GM12878 (cell line): ENCODE measurements around the gene DCTN4.

ENCODE experiments used
- BACH1 ChIP-seq: fragments of 450-650 bp; IDR thresholded peaks from 2 replicates; pipeline ENCODE4 v1.6.1; 2017; ENCODE audit warnings: mild to moderate bottlenecking, borderline replicate concordance
- CBFB ChIP-seq: IDR thresholded peaks from 2 replicates; pipeline ENCODE4 v1.6.1; 2016; ENCODE audit warnings: antibody characterized with exemption, low read depth
- EGR1 ChIP-seq, 2 experiments: IDR thresholded peaks; 1 replicate in 1 of 2; 2 replicates in 1 of 2; pipeline ENCODE4 v1.6.1; 2011 to 2012; ENCODE audit warnings: low read depth in 2 of 2, low read length in 2 of 2, borderline replicate concordance in 1 of 2, mild to moderate bottlenecking in 1 of 2, moderate library complexity in 1 of 2
- FOXM1 ChIP-seq: IDR thresholded peaks from 2 replicates; pipeline ENCODE4 v1.6.1; 2012; ENCODE audit warnings: low read depth, mild to moderate bottlenecking, inconsistent platforms, low read length, moderate library complexity
- NR2C2 ChIP-seq: IDR thresholded peaks from 2 replicates; pipeline ENCODE4 v1.6.1; 2011; ENCODE audit warnings: borderline replicate concordance, low read depth; ENCODE audit not compliant: control insufficient read depth, insufficient read length
- NRF1 ChIP-seq: conservative IDR thresholded peaks from 2 replicates; pipeline ENCODE4 v1.6.1; 2011; ENCODE audit warnings: mild to moderate bottlenecking, low read depth, low read length, improper control_type of control experiment
- POLR2A ChIP-seq: IDR thresholded peaks from 2 replicates; pipeline ENCODE4 v1.6.1; 2011; ENCODE audit warnings: low read depth, mild to moderate bottlenecking, low read length
- SP1 ChIP-seq: IDR thresholded peaks from one replicate; pipeline ENCODE4 v1.6.1; 2011; ENCODE audit warnings: low read depth, low read length
- SRF ChIP-seq, 2 experiments: IDR thresholded peaks; 2 replicates each; pipeline ENCODE4 v1.6.1; 2011; ENCODE audit warnings: low read depth in 2 of 2, low read length in 2 of 2, mild to moderate bottlenecking in 1 of 2, moderate library complexity in 1 of 2
- SUZ12 ChIP-seq: fragments of 200-600 bp; sonication (generic); IDR thresholded peaks from one replicate; pipeline ENCODE4 v1.6.1; 2018; ENCODE audit warnings: antibody characterized with exemption, mild to moderate bottlenecking; ENCODE audit not compliant: unreplicated experiment
- TF ChIP-seq, protein P1 (sequence below): fragments of 450-650 bp; IDR thresholded peaks from 2 replicates; pipeline ENCODE4 v1.6.1; 2018; ENCODE audit warnings: borderline replicate concordance, mild to moderate bottlenecking; ENCODE audit not compliant: partially characterized antibody
- TF ChIP-seq, protein P2 (sequence below), 3 experiments: IDR thresholded peaks in 2 of 3; conservative IDR thresholded peaks in 1 of 3; 2 replicates each; pipeline ENCODE4 v1.5.1; 2011; ENCODE audit warnings: low read depth in 3 of 3, low read length in 3 of 3, mild to moderate bottlenecking in 3 of 3, control low read depth in 2 of 3, moderate library complexity in 2 of 3, inconsistent platforms in 1 of 3, mixed read lengths in 1 of 3; ENCODE audit not compliant: control insufficient read depth in 2 of 3, insufficient read depth in 1 of 3; ENCODE audit errors: extremely low read depth in 1 of 3

DNA sequence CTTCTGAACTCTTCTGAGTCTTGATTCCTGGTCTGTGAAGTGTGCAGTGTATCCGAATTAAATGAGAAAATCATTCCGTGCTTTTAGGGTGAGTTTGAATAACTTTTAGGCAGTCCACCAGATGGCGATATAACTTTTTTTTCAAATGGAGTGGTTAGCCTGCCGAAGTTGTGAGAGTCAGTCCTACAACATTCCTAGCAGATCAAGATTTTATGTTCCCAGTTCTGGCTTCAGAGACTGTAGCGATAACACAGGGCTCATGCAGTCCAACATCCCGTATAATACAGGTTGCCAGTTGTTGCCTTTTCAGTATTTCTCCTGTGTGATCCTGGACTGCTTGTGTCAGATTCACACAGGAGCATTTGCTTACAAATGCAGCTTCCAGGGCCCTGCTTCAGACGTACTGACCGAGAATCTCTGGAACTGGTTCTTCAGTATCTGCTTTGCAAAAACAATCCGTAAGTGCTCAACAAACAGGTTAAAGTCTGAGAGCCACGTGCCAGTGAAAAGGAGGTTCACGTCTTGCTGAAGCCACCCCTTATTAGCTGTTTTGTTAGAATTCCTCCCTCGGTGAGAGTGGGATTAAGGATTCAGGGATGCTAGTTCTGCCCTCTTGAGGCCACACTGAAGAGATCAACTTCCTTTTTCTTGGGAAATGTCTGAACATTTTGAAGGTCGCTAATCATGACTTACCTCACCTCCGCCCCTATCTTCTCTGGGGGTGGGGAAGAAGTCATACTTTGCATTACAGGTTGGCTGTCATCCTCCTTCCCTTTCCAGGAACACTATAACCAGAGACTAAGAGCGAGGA lies 42.5 kb upstream of the DCTN4 start:
- TF ChIP-seq NRF1 (no peak), NR2C2 (no peak), SRF (IDR thresholded peaks at IDR 0.05; ENCODE audit: low read depth in 2 of 2, low read length in 2 of 2) (no peak), POLR2A (no peak), FOXM1 (no peak), SP1 (no peak), BACH1 (no peak), CBFB (no peak), SUZ12 (no peak), EGR1 (IDR thresholded peaks at IDR 0.05; ENCODE audit: borderline replicate concordance in 1 of 2, low read depth in 2 of 2, low read length in 2 of 2) (no peak)
- TF ChIP-seq, protein P1, sequence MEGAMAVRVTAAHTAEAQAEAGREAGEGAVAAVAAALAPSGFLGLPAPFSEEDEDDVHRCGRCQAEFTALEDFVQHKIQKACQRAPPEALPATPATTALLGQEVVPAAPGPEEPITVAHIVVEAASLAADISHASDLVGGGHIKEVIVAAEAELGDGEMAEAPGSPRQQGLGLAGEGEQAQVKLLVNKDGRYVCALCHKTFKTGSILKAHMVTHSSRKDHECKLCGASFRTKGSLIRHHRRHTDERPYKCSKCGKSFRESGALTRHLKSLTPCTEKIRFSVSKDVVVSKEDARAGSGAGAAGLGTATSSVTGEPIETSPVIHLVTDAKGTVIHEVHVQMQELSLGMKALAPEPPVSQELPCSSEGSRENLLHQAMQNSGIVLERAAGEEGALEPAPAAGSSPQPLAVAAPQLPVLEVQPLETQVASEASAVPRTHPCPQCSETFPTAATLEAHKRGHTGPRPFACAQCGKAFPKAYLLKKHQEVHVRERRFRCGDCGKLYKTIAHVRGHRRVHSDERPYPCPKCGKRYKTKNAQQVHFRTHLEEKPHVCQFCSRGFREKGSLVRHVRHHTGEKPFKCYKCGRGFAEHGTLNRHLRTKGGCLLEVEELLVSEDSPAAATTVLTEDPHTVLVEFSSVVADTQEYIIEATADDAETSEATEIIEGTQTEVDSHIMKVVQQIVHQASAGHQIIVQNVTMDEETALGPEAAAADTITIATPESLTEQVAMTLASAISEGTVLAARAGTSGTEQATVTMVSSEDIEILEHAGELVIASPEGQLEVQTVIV = no peak
- TF ChIP-seq, protein P2, sequence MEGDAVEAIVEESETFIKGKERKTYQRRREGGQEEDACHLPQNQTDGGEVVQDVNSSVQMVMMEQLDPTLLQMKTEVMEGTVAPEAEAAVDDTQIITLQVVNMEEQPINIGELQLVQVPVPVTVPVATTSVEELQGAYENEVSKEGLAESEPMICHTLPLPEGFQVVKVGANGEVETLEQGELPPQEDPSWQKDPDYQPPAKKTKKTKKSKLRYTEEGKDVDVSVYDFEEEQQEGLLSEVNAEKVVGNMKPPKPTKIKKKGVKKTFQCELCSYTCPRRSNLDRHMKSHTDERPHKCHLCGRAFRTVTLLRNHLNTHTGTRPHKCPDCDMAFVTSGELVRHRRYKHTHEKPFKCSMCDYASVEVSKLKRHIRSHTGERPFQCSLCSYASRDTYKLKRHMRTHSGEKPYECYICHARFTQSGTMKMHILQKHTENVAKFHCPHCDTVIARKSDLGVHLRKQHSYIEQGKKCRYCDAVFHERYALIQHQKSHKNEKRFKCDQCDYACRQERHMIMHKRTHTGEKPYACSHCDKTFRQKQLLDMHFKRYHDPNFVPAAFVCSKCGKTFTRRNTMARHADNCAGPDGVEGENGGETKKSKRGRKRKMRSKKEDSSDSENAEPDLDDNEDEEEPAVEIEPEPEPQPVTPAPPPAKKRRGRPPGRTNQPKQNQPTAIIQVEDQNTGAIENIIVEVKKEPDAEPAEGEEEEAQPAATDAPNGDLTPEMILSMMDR (IDR thresholded peaks at IDR 0.05 in 2 of 3, conservative IDR thresholded peaks at IDR 0.05 in 1 of 3; ENCODE audit: control insufficient read depth in 2 of 3, extremely low read depth in 1 of 3, insufficient read depth in 1 of 3, low read depth in 3 of 3, low read length in 3 of 3) = peak; percentile 49 to 60 (median 52); a peak in 5 of 6 replicates
